A172 (cell line): ENCODE data around the gene MYO18B. TPM values are rescaled to one million over a fixed set of nuclear protein-coding genes. Genes with fewer than 3 reads are reported as not detected.

Experiments
- DNase-seq: peaks from one replicate; pipeline ENCODE4 v3.0.0-alpha.2; 2015; ENCODE audit warnings: low spot score
- total RNA-seq: library from RNA; depleted of rRNA; stranded (reverse); fragments of >200 nt; shearing (Covaris generic); gene quantifications from 2 replicates; pipeline ENCODE4 v1.2.3, GENCODE V29; 2014

The MYO18B gene
- total RNA-seq, 1 experiment from 2014 or later = not detected

DNA sequence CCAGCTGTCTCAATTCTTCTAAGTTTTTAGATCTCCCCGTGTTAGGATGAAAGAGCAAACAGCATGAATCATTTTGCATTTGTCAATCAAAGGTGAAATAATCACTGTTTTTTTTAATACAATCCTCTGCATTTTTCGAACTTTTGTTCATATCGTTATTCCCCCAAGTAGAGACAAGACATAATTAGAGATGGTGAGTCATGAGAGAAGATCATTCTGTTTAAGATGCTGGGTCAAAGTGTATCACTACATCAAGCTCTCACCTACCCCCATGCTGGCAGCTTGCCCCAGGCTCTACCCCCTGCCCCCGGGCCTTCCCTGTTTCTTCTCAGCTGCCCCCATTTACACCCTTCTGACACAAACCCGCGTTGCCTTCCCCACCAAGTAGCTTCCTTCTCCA lies 30.5 kb upstream of the MYO18B start:
- no peak for DNase-seq

DNA sequence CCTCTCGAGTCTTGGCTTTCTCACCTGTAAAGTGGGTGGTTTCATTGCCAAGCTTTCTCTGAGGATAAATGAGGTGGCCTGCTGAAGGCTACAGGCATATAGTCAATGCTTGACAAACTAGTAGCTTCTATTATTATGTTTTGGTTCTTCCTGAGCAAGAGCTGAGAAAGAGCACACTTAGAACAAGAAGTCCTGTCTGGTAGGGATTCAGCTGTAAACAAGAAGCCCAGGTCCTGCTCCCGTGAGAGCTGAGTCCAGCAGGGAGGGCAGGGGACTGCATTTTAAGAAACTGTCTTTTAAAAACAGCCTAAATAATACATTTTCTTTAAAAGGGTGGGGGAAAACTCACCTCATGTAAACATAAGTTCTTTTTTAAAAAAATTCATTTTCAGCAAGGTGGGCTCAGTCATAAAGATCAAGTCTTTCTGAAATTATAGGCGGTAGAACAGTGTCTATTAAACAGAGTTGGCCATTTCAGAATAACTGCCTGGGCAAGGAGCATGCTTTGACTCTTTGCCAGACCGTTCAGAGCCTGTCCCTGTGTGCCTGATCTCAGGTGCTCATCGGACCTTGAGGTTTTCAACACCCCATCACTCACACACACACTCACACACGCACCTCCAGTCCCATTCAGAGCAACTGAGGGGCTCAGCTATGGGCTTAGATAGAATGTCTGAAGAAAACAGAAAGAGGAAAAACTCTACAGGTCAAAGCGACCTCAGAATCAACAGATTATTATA lies 29.2 kb upstream of the MYO18B start:
- no peak for DNase-seq

- DNase-seq = no peak
Measured at GRCh38 chr22:25714070-25714469, 27.9 kb upstream of the MYO18B start.

DNA sequence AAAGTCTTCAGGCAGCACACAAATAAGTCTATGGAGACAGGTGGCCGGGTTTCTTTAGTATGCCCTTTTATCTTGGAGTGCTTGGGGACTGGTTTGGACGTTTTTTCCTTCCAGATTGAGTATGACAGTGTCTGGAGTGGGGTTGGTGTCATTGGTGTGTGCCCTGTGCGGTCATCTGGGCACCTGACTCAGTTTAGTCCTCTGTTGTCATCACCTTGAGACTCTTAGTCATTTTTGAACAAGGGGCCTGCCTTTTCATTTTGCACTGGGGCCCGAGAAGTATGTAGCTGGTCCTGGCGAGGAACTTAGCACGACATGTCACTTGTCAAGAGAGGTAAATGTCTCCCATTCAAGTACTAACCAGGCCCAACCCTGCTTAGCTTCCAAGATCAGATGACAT lies 27.2 kb upstream of the MYO18B start:
- DNase-seq = no peak

DNA sequence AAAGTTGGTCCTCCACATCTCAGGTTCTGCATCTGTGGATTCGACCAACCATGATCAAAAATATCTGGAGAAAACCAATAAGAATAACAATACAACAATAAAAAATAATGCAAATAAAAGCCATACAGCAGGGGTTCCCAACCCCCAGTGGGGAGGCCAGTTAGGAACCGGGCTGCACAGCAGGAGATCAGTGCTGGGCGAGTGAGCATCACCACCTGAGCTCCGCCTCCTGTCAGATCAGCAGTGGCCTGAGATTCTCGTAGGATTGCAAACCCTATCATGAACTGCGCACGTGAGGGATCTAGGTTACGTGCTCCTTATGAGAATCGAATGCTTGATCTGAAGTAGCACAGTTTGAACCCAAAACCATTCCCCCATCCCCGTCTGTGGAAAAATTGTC lies 25.4 kb upstream of the MYO18B start:
- no peak for DNase-seq

GRCh38 chr22:25718135-25718840 lies 23.7 kb upstream of the MYO18B start:
- DNase-seq = no peak

DNA sequence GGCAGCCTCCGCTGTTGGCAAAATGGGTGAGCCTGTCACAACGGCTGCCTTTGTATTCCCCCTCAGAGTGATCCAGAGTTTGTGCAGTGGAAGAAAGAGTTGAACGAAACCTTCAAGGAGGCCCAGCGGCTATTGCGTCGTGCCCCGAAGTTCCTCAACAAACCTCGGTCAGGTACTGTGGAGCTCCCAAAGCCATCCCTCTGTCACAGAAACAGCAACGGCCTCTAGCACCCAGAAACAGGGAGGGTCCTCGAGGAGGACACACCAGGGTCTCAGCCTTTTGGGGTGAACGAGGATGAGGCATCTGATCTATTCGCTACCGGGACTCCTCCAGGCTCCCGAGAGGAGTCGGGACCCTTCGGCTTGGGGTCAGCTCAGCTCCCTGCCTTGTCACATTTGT lies 19.8 kb upstream of the MYO18B start:
- DNase-seq = no peak

DNA sequence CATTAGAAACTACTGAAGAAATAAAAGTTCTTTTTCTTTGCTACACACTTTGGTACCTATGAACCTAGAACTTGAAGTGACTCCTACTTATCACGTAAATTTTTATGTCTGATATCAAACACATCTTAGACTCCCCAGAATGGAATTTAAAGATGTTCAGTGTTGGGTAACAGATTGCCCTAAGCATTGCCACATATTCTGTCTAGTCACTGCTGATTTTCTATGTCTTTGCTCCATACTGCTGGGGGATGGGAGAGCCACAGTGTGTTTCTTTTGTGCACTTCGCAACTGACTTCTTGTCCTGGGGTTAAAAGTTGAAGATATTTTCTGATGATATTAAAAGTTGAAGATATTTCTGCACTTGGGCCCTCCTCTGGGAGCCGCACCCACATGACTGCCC lies 19.4 kb upstream of the MYO18B start:
- no peak for DNase-seq

- no peak for DNase-seq
Measured at GRCh38 chr22:25726241-25726640, 15.7 kb upstream of the MYO18B start.

DNA sequence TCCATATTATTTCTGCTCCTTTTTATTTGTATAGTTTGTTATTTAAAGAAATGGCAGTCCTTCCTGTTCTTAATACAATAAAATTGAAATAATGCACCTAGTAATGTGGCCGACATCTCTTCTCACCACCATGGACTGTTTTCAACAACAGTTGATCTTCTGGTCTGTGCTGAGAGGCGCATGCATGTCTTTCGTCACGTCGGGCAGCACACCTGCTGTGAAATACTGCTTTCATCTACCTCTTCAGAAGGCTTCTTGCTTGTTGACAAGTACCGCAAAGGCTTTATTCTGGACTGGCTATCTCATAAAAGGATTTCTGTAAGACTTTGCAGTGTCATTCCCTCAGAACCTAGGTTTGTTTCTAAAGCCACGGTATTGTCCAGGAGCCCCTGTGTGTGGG lies 13.9 kb upstream of the MYO18B start:
- DNase-seq = no peak

DNA sequence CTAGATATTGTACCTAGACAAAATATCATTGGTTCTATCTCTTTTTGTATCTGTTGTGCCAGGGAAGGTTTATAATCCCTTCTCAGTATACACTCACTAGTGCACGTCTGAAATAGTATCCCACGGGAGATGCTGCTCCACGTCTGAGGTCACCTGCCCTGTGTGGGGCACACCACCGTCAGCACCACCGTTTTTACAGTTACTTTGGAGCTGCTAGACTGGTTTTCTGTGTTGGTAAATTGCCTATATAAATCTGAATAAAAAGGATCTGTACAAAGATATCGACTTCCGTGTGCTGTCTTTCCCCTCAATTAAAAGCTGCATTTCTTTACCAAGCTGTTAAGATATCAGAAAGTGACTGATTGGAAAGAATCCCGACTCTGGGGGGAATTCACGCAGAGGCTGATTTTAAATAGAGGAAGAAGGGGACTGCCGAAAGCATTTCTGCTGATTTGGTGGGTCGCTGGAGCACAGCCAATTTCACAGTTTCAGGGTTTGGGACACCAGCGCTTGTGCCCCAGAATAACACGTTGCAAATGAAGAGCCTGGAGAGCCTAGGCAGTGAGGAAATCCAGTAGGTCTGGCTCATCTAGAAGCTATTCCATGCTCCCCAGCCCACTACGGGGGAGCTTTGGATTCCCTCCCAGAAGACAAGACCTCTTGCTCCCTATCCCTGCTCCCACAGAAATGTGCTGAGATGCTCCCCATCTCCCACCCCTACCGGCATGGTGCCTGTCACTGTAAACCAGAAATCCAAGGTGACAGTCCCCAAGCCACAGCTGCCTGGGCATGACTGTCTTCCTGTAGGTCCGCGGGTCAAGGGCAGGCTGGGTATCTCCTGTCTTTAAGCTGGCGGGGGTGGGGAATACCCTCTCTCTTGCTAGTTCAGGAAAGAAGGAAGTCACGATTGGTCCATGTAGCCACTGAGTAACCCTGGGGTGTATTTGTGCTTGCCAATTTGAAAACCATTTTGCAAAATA lies 12.7 kb upstream of the MYO18B start:
- DNase-seq = no peak

- DNase-seq = no peak
Measured at GRCh38 chr22:25735650-25736049, 6.3 kb upstream of the MYO18B start.

DNA sequence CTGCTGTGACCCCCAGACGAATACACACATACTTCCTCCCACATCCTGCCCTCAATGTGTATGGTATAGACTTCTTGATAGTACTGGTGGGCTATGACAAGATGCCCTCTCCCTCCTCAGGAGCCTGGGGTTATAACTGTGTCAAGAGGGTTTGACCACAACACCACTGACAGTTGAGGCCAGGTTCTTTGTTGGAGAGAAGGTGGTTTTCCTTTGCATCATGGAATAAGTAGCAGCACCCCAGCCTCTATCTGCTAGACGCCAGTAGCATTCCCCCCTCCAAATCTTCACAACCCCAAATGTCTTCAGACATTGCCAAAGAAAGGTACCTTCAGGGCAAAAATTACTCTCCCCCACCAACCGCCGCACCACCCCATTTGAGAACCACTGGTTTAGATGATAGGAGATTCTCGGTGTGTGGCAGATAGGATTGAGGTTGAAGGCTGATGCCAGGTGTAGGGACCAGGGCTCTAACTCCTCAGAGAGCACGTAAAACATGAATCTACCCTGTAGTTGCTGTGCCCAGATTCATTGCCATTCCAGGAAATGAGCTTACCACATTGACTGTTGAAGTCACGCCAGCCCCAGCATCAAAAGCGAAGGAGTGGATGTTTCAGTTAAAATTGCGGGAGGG lies 5.5 kb upstream of the MYO18B start:
- DNase-seq = no peak

- DNase-seq = no peak
Measured at GRCh38 chr22:25739659-25740344, 2.2 kb upstream of the MYO18B start.

GRCh38 chr22:25742918-25743708 lies 1.1 kb downstream of the MYO18B start:
- DNase-seq = no peak

DNA sequence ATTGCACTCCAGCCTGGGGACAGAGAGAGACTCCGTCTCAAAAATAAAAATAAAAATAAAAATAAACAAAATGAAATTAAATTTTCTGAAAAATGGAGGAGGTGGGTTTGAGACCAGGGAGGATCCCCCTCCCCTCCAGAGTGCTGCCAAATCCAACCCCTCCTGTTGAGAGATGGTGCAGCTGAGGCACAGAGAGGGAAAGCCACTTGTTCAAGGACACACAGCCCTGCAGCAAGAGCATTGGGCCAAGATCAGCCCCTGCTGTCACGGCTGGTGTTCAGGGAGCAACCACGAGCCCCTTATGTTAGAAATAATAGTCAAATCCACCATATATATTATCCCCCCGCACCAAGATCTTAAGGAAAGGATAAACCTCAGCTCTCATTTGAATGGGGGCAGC lies 2.7 kb downstream of the MYO18B start:
- no peak for DNase-seq

DNA sequence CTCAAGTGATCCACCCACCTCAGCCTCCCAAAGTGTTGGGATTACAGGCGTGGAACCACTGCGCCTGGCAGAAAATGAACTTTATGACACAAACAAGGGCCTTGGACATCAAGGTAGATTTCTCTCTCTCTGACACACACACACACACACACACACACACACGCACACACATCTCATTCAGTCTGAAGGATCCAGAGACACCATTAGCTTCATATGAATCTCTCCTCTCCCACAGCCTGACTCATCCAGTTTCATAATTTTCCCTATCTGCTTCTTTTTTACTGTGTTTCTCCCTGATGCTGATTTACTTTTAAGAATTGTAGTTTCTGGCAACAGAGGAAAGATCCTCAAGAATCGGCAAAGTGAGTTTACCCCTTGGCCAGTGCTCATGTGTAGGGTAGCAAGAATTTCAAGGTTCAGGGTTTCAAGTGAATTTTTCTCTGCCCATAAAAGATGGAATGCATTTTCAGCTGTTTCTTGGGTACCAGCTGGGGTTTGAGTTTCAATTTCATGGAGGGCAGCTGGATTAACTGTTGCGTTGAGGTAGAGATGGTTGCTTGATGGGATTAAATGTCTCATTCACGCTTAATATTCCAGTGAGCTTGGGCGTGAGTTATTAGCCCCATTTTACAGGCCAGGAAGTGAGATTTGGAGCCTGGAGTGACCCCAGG lies 3.5 kb downstream of the MYO18B start:
- DNase-seq = peak; percentile 60

DNA sequence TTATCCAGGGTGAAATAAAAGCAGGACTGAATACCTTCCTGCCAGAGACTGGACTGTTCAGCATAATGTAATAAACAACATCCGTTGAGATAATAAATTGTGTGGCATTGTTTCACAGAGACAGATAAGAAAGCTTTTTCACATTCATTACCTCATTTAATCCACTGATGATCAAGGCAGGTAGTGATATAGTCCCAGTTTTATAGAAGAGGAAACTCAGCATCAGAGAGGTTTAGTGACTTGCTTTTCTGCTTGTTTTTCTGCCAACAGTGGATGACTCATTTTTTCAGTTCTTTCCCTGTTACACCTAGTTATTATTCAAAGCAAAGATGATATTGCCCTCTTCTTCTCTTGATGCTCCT lies 4.0 kb downstream of the MYO18B start:
- DNase-seq = peak; percentile 83

- peak; percentile 97 for DNase-seq
Measured at GRCh38 chr22:25747245-25747944, 5.4 kb downstream of the MYO18B start.
